ENCODE data around the gene BRD3OS. TPM values are rescaled to one million over a fixed set of nuclear protein-coding genes. Genes with fewer than 3 reads are reported as not detected.

The BRD3OS gene
- polyA plus RNA-seq, 1 of the 3 experiments (the other 2 are of a cell fraction) = 23.1 TPM

DNA sequence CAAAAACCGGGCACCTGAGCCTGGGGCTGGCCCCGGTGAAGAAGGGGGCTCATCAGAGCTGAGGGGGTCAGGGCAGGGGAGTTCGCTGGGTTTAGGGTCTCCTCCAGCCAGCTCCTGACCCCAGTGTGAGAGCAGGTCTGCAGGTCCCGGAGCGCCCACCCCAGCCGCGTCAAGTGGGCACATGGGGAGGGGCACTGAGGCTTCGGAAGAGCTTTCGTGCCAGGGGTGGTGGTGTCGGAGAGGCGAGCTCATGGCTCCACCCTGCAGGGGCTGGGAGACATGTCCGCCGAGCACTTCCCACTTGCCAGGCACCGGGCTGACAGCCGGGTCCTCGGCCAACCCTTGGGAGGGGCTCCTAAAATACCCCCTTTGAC lies 46.4 kb upstream of the BRD3OS start:
- DNase-seq = no peak

More for the DNA sequence above, 46.4 kb upstream of the BRD3OS start:
- no peak overlapping the region for H3K9ac ChIP-seq
- no peaks in the 10 kb centered on the region for H3K9me3 ChIP-seq
- no peak overlapping the region for H3K4me3 ChIP-seq (ENCODE audit: low read depth in 2 of 2, low read length in 1 of 2)
- peaks cover 0 to 44% of the 10 kb centered on the region in 2 experiments; a peak in 1 of 4 replicates for H3K4me1 ChIP-seq (ENCODE audit: control insufficient read depth in 1 of 2, insufficient read depth in 2 of 2, low read depth in 1 of 2, low read length in 1 of 2)
- H3K4me2 ChIP-seq = no peak overlapping the region
- ChIA-PET POLR2A (no interaction called here), CTCF (interaction anchor here (0.6 to 0.9 kb wide), 2 partner anchors 14 to 15 kb away, joined by 3 read pairs; no protein-coding TSS in a partner anchor)
- H3K9me2 ChIP-seq = no peaks in the 10 kb centered on the region
- H2AFZ ChIP-seq (ENCODE audit: low read depth) = no peak overlapping the region
- 87% methylated on average over 7 of the region's 16 CpGs for WGBS (ENCODE audit: low lambda C conversion rate)
- H3K79me2 ChIP-seq (ENCODE audit: insufficient read depth) = peaks cover 100% of the 10 kb centered on the region
- TF ChIP-seq PBX3 (IDR thresholded peaks at IDR 0.05) = no peak
- no peak for TF ChIP-seq RCOR1 (IDR thresholded peaks at IDR 0.05; ENCODE audit: low read length)
- no peak for TF ChIP-seq GATA2 (CRISPR knock-in tag; IDR thresholded peaks at IDR 0.05)
- no peak for TF ChIP-seq USF1 (IDR thresholded peaks at IDR 0.05; ENCODE audit: borderline replicate concordance, low read depth)
- TF ChIP-seq TCF12 (IDR thresholded peaks at IDR 0.05) = no peak
- no peak for TF ChIP-seq REST (IDR thresholded peaks at IDR 0.05; ENCODE audit: low read depth, low read length)
- no peak for TF ChIP-seq JUND (IDR thresholded peaks at IDR 0.05)
- TF ChIP-seq IRF3 (IDR thresholded peaks at IDR 0.05; ENCODE audit: low read depth, low read length) = no peak
- no peak for TF ChIP-seq EZH2phosphoT487 (IDR thresholded peaks at IDR 0.05; ENCODE audit: borderline replicate concordance, low read depth)
- TF ChIP-seq FOSL2 (IDR thresholded peaks at IDR 0.05; ENCODE audit: borderline replicate concordance, low read depth) = no peak
- no peak for TF ChIP-seq NFIC (IDR thresholded peaks at IDR 0.05; ENCODE audit: borderline replicate concordance)
- TF ChIP-seq, protein P1, sequence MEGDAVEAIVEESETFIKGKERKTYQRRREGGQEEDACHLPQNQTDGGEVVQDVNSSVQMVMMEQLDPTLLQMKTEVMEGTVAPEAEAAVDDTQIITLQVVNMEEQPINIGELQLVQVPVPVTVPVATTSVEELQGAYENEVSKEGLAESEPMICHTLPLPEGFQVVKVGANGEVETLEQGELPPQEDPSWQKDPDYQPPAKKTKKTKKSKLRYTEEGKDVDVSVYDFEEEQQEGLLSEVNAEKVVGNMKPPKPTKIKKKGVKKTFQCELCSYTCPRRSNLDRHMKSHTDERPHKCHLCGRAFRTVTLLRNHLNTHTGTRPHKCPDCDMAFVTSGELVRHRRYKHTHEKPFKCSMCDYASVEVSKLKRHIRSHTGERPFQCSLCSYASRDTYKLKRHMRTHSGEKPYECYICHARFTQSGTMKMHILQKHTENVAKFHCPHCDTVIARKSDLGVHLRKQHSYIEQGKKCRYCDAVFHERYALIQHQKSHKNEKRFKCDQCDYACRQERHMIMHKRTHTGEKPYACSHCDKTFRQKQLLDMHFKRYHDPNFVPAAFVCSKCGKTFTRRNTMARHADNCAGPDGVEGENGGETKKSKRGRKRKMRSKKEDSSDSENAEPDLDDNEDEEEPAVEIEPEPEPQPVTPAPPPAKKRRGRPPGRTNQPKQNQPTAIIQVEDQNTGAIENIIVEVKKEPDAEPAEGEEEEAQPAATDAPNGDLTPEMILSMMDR (IDR thresholded peaks at IDR 0.05) = no peak
- TF ChIP-seq, protein P2, sequence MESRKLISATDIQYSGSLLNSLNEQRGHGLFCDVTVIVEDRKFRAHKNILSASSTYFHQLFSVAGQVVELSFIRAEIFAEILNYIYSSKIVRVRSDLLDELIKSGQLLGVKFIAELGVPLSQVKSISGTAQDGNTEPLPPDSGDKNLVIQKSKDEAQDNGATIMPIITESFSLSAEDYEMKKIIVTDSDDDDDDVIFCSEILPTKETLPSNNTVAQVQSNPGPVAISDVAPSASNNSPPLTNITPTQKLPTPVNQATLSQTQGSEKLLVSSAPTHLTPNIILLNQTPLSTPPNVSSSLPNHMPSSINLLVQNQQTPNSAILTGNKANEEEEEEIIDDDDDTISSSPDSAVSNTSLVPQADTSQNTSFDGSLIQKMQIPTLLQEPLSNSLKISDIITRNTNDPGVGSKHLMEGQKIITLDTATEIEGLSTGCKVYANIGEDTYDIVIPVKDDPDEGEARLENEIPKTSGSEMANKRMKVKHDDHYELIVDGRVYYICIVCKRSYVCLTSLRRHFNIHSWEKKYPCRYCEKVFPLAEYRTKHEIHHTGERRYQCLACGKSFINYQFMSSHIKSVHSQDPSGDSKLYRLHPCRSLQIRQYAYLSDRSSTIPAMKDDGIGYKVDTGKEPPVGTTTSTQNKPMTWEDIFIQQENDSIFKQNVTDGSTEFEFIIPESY (IDR thresholded peaks at IDR 0.05; ENCODE audit: borderline replicate concordance, low read depth) = no peak
- no peaks in the 10 kb centered on the region for H3K27me3 ChIP-seq (ENCODE audit: insufficient read depth)
- peaks cover 99% of the 10 kb centered on the region for H4K20me1 ChIP-seq (ENCODE audit: insufficient read depth)
- H3K27ac ChIP-seq (ENCODE audit: low read depth in 2 of 2, low read length in 1 of 2) = no peak overlapping the region
- H3F3A ChIP-seq (replicated peaks; ENCODE audit: insufficient read depth) = peaks cover 4% of the 10 kb centered on the region
- no peaks in the 10 kb centered on the region for H3K36me3 ChIP-seq (replicated peaks in 1 of 2; ENCODE audit: control insufficient read depth in 1 of 2, insufficient read depth in 2 of 2, low read length in 1 of 2)
